Right atrium auricular region (tissue), 2 donors: ENCODE measurements around the gene MBD4. TPM values are rescaled to one million over a fixed set of nuclear protein-coding genes. Genes with fewer than 3 reads are reported as not detected.
"Not testable (repeated sequence)": the region's sequence is repeated elsewhere in the genome, so short reads cannot be mapped to it uniquely, and the experiment has no call there.

Experiments
- DNase-seq: peaks from one replicate; pipeline ENCODE4 v3.0.0-alpha.2; 2019; ENCODE audit warnings: low spot score
- H3K27ac ChIP-seq, 2 donors: fragments of 200-600 bp; sonication (generic); 1 replicate in 1 of 2; 2 replicates in 1 of 2; pipeline ENCODE4 v1.5.1; 2016 to 2019
- H3K27me3 ChIP-seq, 2 donors: fragments of 200-600 bp; sonication (generic); one replicate each; pipeline versions ENCODE4 v1.5.1 to v1.6.0; 2017 to 2019
- H3K36me3 ChIP-seq: fragments of 200-600 bp; sonication (generic); one replicate; pipeline ENCODE4 v1.5.1; 2016
- H3K4me1 ChIP-seq, 2 donors: fragments of 200-600 bp; sonication (generic); one replicate each; pipeline versions ENCODE4 v1.5.1 to v1.6.0; 2017 to 2019
- H3K4me3 ChIP-seq, 2 donors: fragments of 200-600 bp; sonication (generic); 1 replicate in 1 of 2; 2 replicates in 1 of 2; pipeline ENCODE4 v1.5.1; 2017 to 2019; ENCODE audit warnings: mild to moderate bottlenecking in 1 of 2, moderate library complexity in 1 of 2
- H3K9me3 ChIP-seq, 2 donors: fragments of 200-600 bp; sonication (generic); one replicate each; pipeline ENCODE4 v1.5.1; 2019
- total RNA-seq, 2 donors: library from RNA; depleted of rRNA; stranded (reverse); fragments of >200 nt; gene quantifications; one replicate each; pipeline ENCODE4 v1.1.0, GENCODE V29; 2016
- TF ChIP-seq, protein P1 (sequence below), 2 donors: fragments of 200-600 bp; sonication (generic); IDR thresholded peaks; one replicate each; pipeline ENCODE4 v1.5.1; 2019; ENCODE audit warnings: antibody characterized with exemption in 2 of 2

Gene MBD4
- total RNA-seq, 2 donors from 2014 or later: 17.8 to 26.4 TPM

DNA sequence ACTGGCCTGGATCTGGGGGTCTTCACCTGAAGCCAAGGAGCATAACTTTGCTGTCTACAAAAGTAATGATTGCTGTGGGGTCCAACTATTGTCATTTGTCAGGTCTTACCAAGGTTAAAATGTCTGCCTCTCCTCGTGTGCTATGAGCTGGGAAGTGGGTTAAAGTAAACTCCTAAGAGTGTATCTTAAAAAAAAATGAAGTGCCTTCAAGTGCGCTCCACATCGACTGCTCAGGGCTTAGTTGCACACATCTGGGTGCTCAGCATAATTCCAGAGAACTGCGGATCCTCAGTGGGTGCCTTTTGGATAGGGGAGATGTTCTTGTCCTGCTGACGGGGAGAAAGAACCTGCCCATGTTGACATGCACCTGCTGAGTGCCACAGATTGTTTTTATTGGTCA is 52.3 kb downstream of the MBD4 start:
- Histone ChIP-seq H3K27me3 (no peaks in the 10 kb centered on the region), H3K27ac (no peak overlapping the region), H3K9me3 (no peaks in the 10 kb centered on the region), H3K36me3 (peaks cover 32% of the 10 kb centered on the region), H3K4me3 (no peak overlapping the region), H3K4me1 (peaks cover 0 to 8% of the 10 kb centered on the region in 2 donors)
- DNase-seq: no peak
- TF ChIP-seq, protein P1, sequence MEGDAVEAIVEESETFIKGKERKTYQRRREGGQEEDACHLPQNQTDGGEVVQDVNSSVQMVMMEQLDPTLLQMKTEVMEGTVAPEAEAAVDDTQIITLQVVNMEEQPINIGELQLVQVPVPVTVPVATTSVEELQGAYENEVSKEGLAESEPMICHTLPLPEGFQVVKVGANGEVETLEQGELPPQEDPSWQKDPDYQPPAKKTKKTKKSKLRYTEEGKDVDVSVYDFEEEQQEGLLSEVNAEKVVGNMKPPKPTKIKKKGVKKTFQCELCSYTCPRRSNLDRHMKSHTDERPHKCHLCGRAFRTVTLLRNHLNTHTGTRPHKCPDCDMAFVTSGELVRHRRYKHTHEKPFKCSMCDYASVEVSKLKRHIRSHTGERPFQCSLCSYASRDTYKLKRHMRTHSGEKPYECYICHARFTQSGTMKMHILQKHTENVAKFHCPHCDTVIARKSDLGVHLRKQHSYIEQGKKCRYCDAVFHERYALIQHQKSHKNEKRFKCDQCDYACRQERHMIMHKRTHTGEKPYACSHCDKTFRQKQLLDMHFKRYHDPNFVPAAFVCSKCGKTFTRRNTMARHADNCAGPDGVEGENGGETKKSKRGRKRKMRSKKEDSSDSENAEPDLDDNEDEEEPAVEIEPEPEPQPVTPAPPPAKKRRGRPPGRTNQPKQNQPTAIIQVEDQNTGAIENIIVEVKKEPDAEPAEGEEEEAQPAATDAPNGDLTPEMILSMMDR (IDR thresholded peaks at IDR 0.05): no peak

DNA sequence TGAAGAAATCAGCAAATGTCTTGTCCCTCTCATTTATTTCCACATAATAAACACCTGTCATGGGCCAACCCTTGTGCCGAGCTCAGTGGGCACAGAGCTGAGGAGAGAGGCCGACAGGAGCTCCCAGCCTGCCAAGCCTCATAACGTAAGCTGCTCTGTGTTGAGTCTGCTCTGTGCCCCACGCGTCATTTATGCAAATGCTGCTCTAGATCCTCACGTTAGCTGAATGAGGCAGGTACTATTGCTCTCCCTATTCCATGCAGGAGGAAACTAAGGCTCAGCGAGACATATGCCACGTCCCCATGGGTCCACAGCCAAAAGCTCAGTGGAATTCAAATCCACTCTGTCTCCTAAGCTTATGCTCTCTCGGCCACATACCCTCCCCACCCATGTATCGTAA is 52.8 kb downstream of the MBD4 start:
- Histone ChIP-seq H3K4me3 (no peak overlapping the region), H3K9me3 (no peaks in the 10 kb centered on the region), H3K4me1 (peaks cover 0 to 8% of the 10 kb centered on the region in 2 donors), H3K27ac (no peak overlapping the region), H3K27me3 (no peaks in the 10 kb centered on the region), H3K36me3 (peaks cover 27% of the 10 kb centered on the region)
- DNase-seq: no peak
- TF ChIP-seq, protein P1 (IDR thresholded peaks at IDR 0.05): no peak

DNA sequence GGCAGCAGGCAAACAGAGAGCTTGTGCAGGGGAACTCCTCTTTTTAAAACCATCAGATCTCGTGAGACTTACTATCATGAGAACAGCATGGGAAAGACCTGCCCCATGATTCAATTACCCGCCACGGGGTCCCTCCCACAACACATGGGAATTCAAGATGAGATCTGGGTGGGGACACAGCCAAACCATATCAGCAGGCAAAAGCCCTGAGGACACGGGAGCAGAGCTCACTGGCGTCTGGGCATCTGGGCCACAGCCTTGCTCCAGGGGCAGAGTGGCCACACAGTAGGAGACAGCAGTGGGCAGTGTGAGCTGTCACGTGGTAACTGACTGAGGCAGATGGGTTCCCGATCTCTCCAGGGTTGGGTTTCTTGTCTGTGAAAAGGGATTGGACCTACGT is 54.2 kb downstream of the MBD4 start:
- peaks cover 17% of the 10 kb centered on the region for H3K36me3 ChIP-seq
- H3K4me3 ChIP-seq, H3K27me3 ChIP-seq, H3K9me3 ChIP-seq, H3K4me1 ChIP-seq, DNase-seq, H3K27ac ChIP-seq: not testable (repeated sequence)

DNA sequence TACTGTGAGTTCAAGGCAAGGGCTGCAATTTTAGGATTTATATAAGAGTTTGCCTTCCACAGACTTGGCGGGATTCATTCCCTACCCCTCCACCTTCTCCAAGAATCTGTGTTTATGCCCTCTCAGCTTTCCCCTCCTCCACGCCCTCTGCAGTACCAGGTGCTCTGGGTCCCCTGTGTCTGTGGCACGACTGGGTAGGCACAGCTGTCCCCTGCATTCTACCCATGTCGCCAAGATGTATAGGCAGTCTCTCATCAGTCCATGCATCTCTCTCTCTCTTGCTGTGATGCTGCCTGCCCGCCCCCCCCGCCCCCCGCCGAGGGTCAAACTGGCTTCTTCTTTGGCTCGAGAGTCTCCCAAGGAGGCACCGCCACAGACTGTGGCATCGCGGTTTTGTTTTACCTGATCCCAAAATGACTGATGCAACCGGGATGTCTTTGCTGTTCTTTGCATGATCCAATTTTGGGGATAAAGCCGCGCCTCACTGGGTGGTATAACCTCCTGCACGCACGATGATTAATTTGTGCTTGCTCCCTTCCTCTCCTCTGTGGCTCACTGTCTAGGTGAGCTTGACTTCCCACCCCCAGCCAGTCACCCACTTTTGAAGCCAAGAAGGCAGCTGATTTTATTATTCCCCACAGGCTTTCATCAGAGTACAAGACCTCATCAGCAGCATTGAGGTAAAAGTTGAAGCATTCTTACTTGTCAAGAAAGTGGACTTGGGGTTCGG is 55.0 kb downstream of the MBD4 start:
- H3K9me3 ChIP-seq: no peaks in the 10 kb centered on the region
- H3K36me3 ChIP-seq: peaks cover 15% of the 10 kb centered on the region
- no peak for DNase-seq
- no peaks in the 10 kb centered on the region for H3K27me3 ChIP-seq
- H3K27ac ChIP-seq: no peak overlapping the region
- H3K4me1 ChIP-seq: peaks cover 0 to 6% of the 10 kb centered on the region in 2 donors
- no peak overlapping the region for H3K4me3 ChIP-seq
- TF ChIP-seq, protein P1 (IDR thresholded peaks at IDR 0.05): no peak

DNA sequence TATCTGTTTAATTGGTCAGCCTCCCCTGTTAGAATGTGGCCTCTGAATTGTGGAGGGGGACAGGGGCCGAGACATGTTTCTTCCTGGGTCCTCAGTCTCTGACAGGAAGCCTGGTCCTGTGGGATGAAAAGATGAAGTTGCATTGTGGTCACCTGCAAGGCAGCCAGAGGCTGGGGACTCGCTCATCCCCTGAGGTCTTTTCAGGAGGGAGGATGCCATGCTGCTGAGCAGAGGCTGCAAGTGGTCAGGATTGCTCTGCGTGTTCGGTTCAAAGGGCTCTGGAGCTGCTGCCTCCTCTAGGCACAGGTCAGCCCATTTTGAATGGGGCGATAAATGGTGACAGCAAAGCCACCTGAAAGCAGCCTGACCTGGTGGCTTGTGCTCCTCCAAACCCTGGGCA is 55.6 kb downstream of the MBD4 start:
- H3K9me3 ChIP-seq, H3K4me1 ChIP-seq, H3K27ac ChIP-seq, H3K36me3 ChIP-seq, H3K27me3 ChIP-seq, H3K4me3 ChIP-seq, DNase-seq: not testable (repeated sequence)

DNA sequence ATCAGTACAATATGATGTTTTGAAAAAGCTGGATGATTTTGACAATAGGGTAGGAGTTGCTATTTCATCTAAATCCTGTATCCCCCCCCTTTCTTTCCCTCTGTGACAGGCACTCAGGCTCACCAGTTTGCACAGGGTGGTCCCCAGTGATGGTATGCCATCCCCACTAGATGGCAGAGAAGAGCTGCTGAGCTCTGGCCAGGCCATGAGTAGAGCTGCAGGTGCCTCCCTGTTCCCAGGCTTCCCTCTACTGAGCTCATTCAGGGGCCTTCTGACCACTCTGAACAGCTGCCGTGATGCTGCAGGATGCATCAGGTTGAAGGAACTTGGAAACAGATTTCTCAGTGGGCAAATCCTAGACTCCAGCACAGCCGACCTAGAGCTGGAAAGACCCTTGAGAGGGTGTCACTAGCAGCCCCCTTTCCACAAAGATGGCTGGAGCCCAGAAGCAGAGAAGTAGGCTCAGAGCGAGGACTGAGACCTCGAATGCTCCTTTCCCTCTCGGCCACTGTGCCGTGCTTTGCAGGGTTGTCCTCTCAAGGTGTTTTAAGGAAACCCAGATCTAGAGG is 56.4 kb downstream of the MBD4 start:
- Histone ChIP-seq H3K36me3 (peaks cover 7% of the 10 kb centered on the region), H3K4me1 (no peaks in the 10 kb centered on the region), H3K4me3 (no peak overlapping the region), H3K27ac (no peak overlapping the region), H3K27me3 (no peaks in the 10 kb centered on the region), H3K9me3 (no peaks in the 10 kb centered on the region)
- TF ChIP-seq, protein P1 (IDR thresholded peaks at IDR 0.05): peak; percentile 71 to 79
- DNase-seq: peak; percentile 62

DNA sequence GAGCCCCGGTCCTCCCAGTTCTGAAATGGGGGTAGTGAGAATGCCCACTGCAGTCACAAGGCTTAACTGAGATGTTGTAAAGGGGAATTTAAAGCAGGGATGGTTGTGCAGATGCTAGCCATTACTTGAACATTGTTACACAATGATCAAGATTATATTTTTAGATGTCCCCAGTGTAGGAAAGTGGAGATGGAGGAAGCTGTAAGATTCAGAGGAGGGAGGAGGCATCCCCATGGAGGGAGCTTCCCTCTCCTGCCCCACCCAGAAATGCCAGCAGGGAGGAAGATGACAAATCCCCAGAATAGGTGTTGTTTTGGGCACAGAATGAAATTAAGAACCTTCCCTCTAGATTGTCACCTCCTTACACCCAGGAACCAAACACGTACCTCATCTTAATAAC is 57.4 kb downstream of the MBD4 start:
- Histone ChIP-seq H3K36me3 (peaks cover 4% of the 10 kb centered on the region), H3K4me3 (no peak overlapping the region), H3K9me3 (no peaks in the 10 kb centered on the region), H3K27ac (no peak overlapping the region), H3K4me1 (no peaks in the 10 kb centered on the region), H3K27me3 (no peaks in the 10 kb centered on the region)
- DNase-seq: no peak
- TF ChIP-seq, protein P1 (IDR thresholded peaks at IDR 0.05): no peak
